AG09319 (cell line): ENCODE measurements around the gene WASF2.

ENCODE experiments used
- DNase-seq: peaks from one replicate; pipeline ENCODE4 v3.0.0-alpha.2; 2010; ENCODE audit warnings: low read depth; ENCODE audit errors: extremely low read depth
- TF ChIP-seq, protein P1 (sequence below): IDR thresholded peaks from 2 replicates; pipeline ENCODE4 v1.5.1; 2011; ENCODE audit warnings: low read depth, mild to moderate bottlenecking, inconsistent platforms, low read length, moderate library complexity

The WASF2 gene

DNA sequence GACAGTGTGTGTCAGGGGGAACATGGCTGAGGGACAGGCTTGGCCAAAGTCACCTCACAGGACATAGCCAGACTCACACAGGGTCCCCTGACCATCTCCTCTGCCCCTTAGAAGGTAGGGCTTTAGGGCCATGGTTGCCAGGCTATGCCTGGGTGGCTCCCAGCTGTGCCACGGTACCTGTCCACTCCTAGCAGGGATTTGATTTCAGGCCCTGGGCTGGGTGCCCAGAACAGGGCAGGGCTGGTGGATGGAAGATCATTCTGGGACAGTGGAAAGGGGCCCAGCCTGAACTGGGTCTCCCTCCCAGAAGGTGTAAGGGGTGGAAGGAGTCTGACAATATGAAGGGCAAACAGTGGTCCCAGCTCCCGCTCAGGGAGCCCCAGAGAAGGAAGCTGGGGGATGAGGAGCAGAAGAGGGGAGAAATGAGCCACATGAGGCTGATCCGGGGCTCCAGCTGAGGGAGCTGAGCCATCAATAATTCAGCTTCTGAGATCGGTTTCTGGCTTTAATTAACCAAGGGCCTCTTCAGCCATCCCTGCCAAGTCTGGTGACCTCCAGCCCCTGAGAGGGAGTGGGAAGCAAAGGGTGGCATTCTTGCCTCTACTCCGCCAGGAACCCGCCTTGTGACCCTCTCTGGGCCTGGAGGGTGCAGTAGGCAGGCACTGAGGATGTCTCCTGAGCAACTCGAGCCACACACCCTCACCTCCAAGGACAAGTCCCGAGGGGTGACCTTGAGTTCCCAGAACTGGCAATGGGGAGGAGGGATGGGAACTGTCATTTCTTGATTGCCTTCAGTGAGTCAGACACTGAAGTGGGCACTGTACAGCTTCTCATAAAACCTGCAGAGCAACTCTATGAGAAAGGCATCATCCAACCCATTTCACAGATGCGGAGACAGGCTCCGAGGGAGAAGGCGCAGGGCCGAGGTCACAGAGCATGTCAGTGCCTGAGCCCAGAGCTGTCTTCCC is 108.9 kb downstream of the WASF2 start:
- DNase-seq: no peak
- TF ChIP-seq, protein P1, sequence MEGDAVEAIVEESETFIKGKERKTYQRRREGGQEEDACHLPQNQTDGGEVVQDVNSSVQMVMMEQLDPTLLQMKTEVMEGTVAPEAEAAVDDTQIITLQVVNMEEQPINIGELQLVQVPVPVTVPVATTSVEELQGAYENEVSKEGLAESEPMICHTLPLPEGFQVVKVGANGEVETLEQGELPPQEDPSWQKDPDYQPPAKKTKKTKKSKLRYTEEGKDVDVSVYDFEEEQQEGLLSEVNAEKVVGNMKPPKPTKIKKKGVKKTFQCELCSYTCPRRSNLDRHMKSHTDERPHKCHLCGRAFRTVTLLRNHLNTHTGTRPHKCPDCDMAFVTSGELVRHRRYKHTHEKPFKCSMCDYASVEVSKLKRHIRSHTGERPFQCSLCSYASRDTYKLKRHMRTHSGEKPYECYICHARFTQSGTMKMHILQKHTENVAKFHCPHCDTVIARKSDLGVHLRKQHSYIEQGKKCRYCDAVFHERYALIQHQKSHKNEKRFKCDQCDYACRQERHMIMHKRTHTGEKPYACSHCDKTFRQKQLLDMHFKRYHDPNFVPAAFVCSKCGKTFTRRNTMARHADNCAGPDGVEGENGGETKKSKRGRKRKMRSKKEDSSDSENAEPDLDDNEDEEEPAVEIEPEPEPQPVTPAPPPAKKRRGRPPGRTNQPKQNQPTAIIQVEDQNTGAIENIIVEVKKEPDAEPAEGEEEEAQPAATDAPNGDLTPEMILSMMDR: no peak

DNA sequence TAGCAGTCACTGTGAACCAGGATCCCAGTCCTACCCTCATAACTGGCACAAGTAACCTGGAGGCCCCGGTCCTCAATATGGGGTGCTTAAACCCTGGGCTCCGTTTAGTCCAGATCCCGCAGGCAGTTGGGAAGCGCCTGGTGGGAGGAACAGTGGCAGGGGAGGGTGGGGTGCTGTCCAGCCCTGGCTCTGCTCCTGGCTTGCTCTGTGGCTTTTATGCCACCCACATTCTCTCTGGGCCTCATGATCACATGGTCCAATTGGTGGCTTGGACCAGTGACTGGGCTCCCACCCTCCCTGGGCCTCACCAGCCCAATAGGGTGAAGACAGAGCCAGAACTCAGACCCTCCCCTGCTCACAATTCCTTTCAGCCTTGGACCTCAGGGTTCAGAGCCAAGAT is 109.7 kb downstream of the WASF2 start:
- no peak for DNase-seq
- TF ChIP-seq, protein P1: no peak

DNA sequence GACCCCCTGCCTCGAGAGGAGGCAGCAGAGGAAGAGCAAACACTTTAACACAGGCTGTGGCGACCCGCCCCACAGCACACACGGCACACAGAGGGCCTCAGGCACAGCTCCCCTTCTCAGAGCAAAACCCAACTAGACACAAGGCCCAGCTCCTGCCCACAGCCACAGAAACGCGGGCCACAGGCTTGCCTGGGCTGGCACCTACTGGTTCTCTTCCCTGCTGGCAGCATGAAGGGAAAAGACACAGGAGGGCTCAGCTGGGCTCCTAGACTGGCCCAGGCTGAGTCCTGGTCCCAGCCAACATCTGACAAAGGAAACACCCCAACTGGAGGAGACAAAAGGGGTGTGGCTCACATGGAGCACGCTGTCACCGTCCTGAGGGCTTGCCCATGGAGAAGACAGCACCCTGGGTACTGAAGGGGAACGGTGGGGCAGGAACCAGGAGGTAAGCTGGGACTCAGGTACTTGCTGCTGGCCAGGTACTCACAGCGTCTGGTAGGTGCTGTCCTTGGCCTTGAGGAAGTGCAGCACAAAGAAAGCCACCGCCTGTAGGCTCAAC is 110.3 kb downstream of the WASF2 start:
- no peak for DNase-seq

DNA sequence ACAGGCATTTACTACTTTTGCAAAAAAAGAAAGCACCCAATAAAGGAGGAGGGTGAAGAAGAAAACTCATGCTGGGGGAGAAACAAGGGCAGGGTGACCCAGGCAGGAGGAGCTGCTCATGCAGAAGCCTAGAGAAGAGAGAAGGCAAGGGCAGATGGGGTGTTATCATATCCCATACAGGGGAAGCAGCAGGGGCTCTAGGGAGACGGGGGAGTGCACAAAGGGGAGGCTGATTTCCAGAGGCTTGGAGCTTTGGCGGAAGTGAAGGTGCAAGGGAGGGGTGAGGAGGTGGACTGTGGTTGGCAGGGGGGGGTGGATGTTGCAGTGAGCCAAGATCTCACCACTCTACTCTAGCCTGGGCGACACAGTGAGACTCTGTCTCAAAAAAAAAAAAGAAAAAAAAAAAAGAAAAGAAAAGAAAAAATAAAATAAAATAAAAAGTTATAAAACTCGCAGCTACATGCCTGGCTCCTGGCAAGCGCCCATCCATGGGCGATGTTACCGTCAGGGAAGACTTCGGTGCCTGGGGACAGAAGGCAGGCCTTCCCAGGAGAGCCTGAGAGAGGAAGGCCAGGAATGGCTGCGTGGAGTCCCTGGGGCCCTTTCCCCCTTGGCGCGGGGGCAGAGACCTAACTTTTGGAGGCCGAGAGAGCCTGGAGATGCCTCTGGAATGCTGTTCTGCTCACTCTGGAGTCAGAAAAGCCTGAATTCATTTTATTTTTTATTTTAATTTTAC is 112.0 kb downstream of the WASF2 start:
- DNase-seq: no peak
- TF ChIP-seq, protein P1: no peak

More for the DNA sequence above, 110.3 kb downstream of the WASF2 start:
- TF ChIP-seq, protein P1: no peak

DNA sequence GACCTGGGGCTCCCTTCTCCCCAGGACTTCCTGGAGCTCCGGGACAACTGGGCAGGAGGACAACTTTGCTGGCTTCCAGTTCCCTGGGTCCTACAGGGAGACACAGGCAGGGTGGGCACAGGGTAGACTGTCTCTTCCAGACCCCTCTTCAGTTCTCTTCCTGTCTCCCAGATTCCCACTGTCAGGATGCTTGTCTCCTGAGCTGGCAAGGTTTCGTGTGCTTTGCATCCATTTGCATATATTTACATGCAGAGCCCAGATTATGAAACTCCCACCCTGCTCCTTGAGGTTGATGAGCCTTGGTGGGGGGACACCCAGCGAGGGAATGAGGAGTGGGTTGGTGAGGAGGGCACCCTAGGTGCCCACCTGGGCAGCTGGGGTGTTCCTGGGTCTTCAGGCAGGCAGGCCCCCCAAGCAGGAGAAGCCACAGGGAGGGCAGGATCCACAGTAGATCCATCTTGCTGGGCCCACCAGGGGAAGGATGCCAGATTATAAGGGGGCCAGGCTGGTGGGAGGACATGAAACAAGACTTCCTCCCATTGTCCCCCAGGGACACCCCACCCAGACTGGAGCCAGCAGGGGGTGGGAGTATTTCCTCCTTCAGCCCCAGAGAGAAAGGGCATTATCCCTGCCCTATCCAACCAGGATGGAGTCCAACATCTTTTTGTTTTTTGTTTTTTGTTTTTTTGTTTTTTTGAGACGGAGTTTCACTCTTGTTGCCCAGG is 115.4 kb downstream of the WASF2 start, which contains the start of gene FCN3:
FCN3 (minus strand) TSS at position 463 of the 725 bp plus-strand sequence; CDS start at position 457, 6 bp downstream.
- TF ChIP-seq, protein P1: no peak
- DNase-seq: no peak

DNA sequence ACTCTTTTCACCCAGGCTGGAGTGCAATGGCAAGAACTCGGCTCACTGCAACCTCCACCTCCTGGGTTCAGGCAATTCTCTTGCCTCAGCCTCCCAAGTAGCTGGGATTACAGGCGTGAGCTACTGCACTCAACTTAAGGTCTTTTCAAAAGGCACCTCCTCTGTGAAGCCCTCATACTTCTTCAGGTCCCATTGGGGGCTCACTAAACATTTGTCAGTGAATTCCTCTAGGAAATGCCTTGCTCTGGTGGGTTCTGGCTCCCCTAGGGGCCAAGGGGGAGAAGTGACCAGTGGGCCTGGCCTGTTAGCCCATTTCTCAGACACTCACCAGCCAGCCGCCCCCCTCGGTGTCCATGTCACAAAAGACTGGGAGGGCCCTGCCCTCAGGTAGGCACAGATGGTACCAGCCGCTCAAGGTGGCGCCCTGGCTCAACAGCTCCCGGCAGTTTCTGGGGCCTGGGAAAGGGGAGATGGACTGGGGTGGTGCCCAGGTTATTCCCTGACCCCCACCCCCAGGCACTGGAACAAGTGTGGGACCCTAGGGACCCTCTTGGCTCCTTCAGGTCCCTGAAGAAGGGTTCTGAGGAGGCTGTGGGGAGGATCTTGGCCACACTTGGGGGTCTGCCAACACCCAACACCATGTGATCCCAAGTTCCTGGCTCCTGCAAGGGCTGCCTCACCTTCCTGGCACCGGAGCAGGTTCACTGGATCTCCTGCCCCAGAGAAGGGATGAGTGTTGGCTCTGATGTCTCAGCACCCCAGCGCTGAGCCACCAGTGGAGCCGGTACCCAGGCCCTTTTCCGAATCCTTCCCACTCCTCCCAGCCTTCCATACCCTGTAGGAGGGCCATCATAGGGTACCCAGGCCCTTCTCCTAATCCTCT is 116.9 kb downstream of the WASF2 start:
- no peak for DNase-seq
- TF ChIP-seq, protein P1: peak; percentile 11
